ENCODE results near the gene LILRA1.

- TF ChIP-seq, protein P1, sequence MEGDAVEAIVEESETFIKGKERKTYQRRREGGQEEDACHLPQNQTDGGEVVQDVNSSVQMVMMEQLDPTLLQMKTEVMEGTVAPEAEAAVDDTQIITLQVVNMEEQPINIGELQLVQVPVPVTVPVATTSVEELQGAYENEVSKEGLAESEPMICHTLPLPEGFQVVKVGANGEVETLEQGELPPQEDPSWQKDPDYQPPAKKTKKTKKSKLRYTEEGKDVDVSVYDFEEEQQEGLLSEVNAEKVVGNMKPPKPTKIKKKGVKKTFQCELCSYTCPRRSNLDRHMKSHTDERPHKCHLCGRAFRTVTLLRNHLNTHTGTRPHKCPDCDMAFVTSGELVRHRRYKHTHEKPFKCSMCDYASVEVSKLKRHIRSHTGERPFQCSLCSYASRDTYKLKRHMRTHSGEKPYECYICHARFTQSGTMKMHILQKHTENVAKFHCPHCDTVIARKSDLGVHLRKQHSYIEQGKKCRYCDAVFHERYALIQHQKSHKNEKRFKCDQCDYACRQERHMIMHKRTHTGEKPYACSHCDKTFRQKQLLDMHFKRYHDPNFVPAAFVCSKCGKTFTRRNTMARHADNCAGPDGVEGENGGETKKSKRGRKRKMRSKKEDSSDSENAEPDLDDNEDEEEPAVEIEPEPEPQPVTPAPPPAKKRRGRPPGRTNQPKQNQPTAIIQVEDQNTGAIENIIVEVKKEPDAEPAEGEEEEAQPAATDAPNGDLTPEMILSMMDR (IDR thresholded peaks at IDR 0.05) = no peak
- TF ChIP-seq POLR2AphosphoS5 (IDR thresholded peaks at IDR 0.05) (no peak), EP300 (IDR thresholded peaks at IDR 0.05) (no peak)
These were observed 37.2 kb upstream of the LILRA1 start for GRCh38 chr19:54556194-54556593.

Measured in upper lobe of left lung (tissue), 4 donors.